ENCODE results near the gene SH3D21.

SH3D21 gene

DNA sequence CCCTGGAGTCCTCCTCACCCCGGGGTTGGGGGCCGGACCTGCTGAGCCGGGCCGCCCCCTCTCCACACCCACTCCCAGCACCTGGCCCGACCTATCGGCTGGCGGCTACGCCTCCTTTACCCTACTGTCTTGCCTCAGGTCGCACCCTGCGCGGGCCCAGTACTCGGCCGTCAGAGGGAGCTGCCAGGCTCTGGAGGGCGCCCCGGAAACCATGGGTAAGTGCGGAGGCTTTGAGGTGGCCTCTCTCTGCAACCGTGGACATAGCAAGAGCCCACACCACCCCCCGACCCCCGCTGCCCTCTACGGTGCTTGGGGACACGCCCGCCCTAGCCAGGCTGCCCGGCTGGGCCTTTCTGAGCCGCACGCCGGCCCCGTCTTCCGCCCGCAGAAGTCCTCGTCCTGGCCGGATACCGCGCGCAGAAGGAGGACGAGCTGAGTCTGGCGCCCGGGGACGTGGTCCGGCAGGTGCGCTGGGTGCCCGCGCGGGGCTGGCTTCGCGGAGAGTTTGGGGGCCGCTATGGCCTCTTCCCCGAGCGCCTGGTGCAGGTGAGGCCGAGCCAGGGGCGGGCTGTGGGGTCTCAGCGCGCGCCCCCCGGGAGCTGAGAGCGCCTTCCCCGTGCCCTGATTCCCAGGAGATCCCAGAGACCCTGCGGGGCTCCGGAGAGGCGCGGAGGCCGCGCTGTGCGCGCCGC lies at the start of gene SH3D21:
SH3D21 (plus strand) TSS at position 159 of the 692 bp plus-strand sequence; CDS start at position 212, 53 bp downstream.
- ATAC-seq, result peak; percentile 63
- H3K27me3 Mint-ChIP-seq, result no peaks in the 10 kb centered on the region
- H3K27ac Mint-ChIP-seq, result peak within 1 kb of the TSS; percentile 66
- peaks cover 42% of the 10 kb centered on the region for H3K36me3 Mint-ChIP-seq
- H3K4me1 Mint-ChIP-seq, result peaks cover 42% of the 10 kb centered on the region
- peak within 1 kb of the TSS; percentile 95 for H3K4me3 Mint-ChIP-seq
- H3K9me3 Mint-ChIP-seq, result no peaks in the 10 kb centered on the region

DNA sequence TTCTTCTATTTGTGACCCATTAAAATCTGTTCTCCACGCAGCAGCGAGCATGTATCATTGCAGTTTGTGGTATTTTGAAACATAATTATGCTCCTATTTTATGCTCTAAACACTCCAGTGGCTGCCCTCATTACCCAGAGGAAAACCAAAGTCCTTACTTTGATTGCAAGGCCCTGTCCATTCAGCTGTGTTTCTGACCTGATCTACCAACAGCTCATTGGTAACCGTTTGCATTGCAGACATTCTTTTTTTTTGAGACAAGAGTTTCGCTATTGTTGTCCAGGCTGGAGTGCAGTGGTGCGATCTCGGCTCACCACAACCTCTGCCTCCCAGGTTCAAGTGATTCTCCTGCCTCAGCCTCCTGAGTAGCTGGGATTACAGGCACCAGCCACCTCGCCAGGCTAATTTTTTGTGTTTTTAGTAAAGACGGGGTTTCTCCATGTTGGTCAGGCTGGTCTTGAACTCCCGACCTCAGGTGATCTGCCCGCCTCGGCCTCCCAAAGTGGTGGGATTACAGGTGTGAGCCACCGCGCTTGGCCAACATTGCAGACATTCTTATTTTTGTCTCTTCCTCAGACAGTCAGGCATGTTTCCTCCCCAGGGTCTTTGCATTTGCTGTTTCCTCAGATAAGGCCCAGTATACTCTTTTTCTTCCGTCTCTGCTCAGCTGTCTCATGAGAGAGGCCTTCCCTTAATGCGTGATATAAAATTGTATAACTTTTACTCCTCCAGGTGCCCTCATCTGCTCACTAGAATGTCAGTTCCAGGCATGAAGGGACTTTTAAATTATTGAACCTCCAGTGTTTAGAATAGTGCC lies 49.4 kb upstream of the SH3D21 start:
- H3K36me3 Mint-ChIP-seq, result peaks cover 25% of the 10 kb centered on the region
- ATAC-seq, result no peak
- H3K27ac Mint-ChIP-seq, result peak overlapping the region; percentile 81
- no peaks in the 10 kb centered on the region for H3K9me3 Mint-ChIP-seq
- H3K4me1 Mint-ChIP-seq, result peaks cover 38% of the 10 kb centered on the region
- peak overlapping the region; percentile 13 for H3K4me3 Mint-ChIP-seq
- no peaks in the 10 kb centered on the region for H3K27me3 Mint-ChIP-seq

DNA sequence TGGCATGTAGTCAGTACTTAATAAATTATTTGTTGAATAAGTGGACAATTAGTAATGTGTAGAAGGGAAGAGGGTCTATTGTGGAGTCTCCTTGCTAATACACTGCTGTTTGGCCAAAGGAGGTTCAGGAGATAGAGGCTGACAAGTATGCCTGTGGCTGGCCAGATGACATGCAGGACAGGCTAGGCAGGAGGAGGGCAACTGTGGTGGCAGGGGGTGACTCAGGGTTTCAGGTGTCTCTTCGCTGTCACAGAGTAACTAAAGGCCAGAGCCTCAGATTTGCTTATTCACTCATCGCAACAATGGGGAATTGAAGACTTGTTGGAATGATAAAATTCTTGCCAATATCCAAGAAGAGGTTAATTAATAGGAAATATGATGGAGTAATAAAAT lies 48.8 kb upstream of the SH3D21 start:
- H3K36me3 Mint-ChIP-seq, result peaks cover 31% of the 10 kb centered on the region
- ATAC-seq, result peak; percentile 81
- peak overlapping the region; percentile 17 for H3K4me3 Mint-ChIP-seq
- H3K27ac Mint-ChIP-seq, result peak overlapping the region; percentile 81
- H3K27me3 Mint-ChIP-seq, result no peaks in the 10 kb centered on the region
- H3K4me1 Mint-ChIP-seq, result peaks cover 38% of the 10 kb centered on the region
- H3K9me3 Mint-ChIP-seq, result no peaks in the 10 kb centered on the region

DNA sequence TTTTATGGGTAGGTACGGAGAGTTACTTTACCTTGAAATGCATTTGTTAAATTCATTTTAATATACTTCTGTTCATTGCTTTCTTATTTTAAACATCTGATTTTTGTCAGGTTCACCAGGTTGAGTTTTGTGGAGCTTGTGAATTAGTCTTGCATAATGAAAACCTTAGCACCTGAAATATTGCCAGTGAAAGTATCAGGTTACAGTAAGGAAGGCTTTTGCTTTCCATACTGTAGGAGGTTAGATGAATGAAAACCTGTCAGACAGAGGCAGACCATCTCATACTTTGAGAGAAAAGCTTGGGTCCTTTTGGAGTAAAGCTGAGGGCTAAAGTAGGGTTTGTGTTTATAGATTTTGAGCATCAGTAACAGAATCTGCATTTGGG lies 47.2 kb upstream of the SH3D21 start:
- Mint-ChIP-seq H3K9me3 (no peaks in the 10 kb centered on the region), H3K4me3 (no peak overlapping the region), H3K36me3 (peaks cover 35% of the 10 kb centered on the region), H3K27me3 (no peaks in the 10 kb centered on the region), H3K27ac (peak overlapping the region; percentile 81), H3K4me1 (peaks cover 42% of the 10 kb centered on the region)
- ATAC-seq, result no peak

DNA sequence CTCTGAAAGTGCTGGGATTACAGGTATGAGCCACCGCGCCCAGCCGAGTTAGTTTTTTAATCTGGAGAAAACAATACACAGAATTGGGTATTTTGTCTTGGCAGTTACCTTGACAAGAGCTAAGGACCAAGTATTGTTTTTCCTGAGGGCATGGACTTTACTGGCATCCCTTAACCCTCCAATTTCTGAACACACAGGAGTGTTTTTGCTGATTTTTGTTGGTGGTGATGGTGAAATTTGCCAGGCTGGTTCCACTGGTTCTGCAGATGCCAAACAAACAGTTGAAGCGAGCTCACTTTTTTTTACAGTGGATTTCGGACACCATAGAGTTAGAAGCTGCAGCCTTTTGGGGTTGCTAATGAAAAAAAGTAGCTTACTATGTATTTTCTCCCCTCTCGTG lies 37.2 kb upstream of the SH3D21 start:
- H3K9me3 Mint-ChIP-seq, result no peaks in the 10 kb centered on the region
- H3K27ac Mint-ChIP-seq, result peak overlapping the region; percentile 19
- no peak for ATAC-seq
- H3K27me3 Mint-ChIP-seq, result no peaks in the 10 kb centered on the region
- H3K4me3 Mint-ChIP-seq, result no peak overlapping the region
- H3K36me3 Mint-ChIP-seq, result peaks cover 22% of the 10 kb centered on the region
- H3K4me1 Mint-ChIP-seq, result peaks cover 11% of the 10 kb centered on the region

- H3K9me3 Mint-ChIP-seq, result no peaks in the 10 kb centered on the region
- H3K4me1 Mint-ChIP-seq, result peaks cover 8% of the 10 kb centered on the region
- H3K36me3 Mint-ChIP-seq, result peaks cover 17% of the 10 kb centered on the region
- H3K27me3 Mint-ChIP-seq, result no peaks in the 10 kb centered on the region
- no peak for ATAC-seq
- H3K4me3 Mint-ChIP-seq, result no peak overlapping the region
- peak overlapping the region; percentile 19 for H3K27ac Mint-ChIP-seq
These were observed 36.7 kb upstream of the SH3D21 start for GRCh38 chr1:36269408-36269838.

- Mint-ChIP-seq H3K4me3 (no peak overlapping the region), H3K9me3 (no peaks in the 10 kb centered on the region), H3K4me1 (peaks cover 8% of the 10 kb centered on the region), H3K27me3 (no peaks in the 10 kb centered on the region), H3K27ac (peak overlapping the region; percentile 20), H3K36me3 (peaks cover 17% of the 10 kb centered on the region)
- ATAC-seq, result no peak
These were observed 33.1 kb upstream of the SH3D21 start for GRCh38 chr1:36273024-36273423.

- Mint-ChIP-seq H3K9me3 (no peaks in the 10 kb centered on the region), H3K27ac (no peak overlapping the region), H3K36me3 (peaks cover 17% of the 10 kb centered on the region), H3K27me3 (no peaks in the 10 kb centered on the region), H3K4me1 (peaks cover 10% of the 10 kb centered on the region), H3K4me3 (no peak overlapping the region)
- ATAC-seq, result no peak
These were observed 32.0 kb upstream of the SH3D21 start for GRCh38 chr1:36274201-36274600.

DNA sequence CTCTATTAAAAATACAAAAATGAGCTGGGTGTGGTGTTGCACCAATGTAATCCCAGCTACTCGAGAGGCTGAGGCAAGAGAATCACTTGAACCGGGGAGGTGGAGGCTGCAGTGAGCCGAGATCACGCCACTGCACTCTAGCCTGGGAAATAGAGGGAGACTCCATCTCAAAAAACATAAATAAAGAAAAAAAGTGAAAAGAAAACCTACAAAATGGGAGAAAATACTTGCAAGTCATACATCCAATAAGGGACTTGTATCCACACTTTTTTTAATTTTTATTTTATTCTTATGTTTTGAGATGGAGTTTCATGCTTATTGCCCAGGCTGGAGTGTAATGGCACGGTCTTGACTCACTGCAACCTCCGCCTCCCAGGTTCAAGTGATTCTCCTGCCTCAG lies 29.5 kb upstream of the SH3D21 start:
- no peak for ATAC-seq
- H3K36me3 Mint-ChIP-seq, result peaks cover 20% of the 10 kb centered on the region
- no peak overlapping the region for H3K27ac Mint-ChIP-seq
- peaks cover 18% of the 10 kb centered on the region for H3K4me1 Mint-ChIP-seq
- no peak overlapping the region for H3K4me3 Mint-ChIP-seq
- H3K9me3 Mint-ChIP-seq, result no peaks in the 10 kb centered on the region
- H3K27me3 Mint-ChIP-seq, result no peaks in the 10 kb centered on the region

DNA sequence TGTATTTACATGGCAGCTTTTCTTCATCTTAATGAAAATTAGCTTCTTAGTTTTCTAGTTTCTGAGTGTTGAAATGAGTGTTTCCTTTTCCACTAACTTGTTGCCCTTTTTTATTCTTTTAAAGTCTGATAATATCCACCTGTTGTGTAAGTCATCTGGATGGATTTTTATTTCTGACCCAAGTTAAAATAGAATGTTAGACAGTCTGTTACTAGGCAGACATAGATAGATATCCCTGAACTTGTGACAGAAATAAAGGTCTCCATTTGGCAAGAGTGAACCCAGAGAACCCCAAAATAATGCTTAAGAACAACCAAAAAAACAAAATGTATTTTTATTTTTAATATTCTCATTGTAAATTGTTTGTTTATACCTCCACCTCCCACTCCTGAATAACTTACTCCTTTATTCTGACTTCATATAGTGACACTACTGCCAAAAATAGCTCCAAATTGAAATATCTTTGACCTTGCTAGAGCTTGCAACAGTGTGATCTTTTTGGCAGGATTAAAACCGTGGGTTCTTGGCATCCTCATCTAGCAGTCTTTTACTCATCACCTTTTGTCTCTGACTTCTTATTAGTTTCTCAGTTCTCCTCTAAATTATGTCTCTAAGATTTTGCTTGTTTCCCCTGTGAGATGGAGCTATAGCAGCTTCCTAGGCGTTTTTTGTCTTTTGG lies 26.9 kb upstream of the SH3D21 start:
- no peak for ATAC-seq
- H3K27ac Mint-ChIP-seq, result peak overlapping the region; percentile 64
- H3K36me3 Mint-ChIP-seq, result peaks cover 9% of the 10 kb centered on the region
- H3K27me3 Mint-ChIP-seq, result no peaks in the 10 kb centered on the region
- no peak overlapping the region for H3K4me3 Mint-ChIP-seq
- no peaks in the 10 kb centered on the region for H3K9me3 Mint-ChIP-seq
- peaks cover 10% of the 10 kb centered on the region for H3K4me1 Mint-ChIP-seq

DNA sequence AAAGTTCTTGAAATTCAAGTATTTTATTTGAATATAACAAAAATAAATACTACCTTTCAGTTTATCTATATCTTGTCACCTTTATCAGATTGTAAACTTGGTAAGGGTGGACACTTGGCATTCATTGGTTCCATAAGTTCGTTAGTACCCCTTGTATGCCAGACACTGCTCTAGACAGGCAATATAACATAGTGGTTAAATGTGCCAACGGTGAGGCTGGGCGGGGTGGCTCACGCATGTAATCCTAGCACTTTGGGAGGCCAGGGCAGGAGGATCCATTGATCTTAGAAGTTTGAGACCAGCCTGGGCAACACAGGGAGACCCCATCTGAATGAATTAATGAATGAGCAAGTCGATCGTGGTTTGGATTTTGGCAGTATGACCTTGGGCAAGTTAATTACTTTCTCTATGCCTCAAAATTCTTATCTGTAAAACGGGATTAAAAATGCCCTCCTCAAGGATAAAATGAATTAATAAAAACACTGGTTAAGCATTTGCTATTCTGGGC lies 26.3 kb upstream of the SH3D21 start:
- Mint-ChIP-seq H3K4me3 (no peak overlapping the region), H3K27ac (peak overlapping the region; percentile 64), H3K9me3 (no peaks in the 10 kb centered on the region), H3K36me3 (peaks cover 9% of the 10 kb centered on the region), H3K27me3 (no peaks in the 10 kb centered on the region), H3K4me1 (peaks cover 10% of the 10 kb centered on the region)
- ATAC-seq, result no peak

DNA sequence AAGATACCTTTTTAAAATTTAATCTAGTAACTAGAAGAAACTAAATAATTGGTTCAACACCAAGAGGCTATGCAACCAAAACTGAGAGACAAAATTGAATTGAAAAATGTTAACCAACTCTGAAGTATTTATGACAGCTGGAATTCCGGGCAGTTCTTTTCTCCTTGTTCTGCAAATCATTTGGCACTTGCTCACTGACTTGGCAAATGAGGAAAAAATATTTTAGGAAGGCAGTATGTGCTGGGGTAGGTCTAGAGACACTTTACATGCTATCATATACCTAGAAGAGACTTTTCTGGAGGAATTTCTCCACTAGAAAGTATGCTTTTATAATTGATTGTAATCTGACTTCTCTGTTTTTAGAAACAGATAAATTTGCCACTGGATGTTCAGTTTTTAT lies 22.1 kb upstream of the SH3D21 start:
- Mint-ChIP-seq H3K4me3 (no peak overlapping the region), H3K27me3 (no peaks in the 10 kb centered on the region), H3K9me3 (no peaks in the 10 kb centered on the region), H3K4me1 (peaks cover 15% of the 10 kb centered on the region), H3K27ac (no peak overlapping the region), H3K36me3 (peaks cover 39% of the 10 kb centered on the region)
- ATAC-seq, result no peak

DNA sequence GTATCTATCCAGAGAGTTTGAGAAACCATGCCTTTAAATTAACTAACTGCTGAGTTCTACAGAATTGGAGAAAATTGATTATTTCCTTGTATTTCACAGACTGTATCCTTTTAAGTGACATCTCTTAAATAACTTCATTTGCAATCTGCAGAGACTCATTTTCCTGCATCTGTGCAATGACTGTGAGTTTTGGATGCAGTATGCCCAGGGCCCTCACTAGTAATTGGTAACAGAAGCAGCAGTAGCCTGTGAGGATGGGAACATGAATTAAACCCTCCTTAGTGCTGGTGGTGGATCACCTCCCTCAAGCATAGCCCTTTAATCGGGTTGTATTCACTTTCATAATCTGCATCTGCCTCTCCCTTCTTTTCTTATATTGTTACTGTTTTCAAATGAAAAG lies 21.7 kb upstream of the SH3D21 start:
- Mint-ChIP-seq H3K27me3 (no peaks in the 10 kb centered on the region), H3K9me3 (no peaks in the 10 kb centered on the region), H3K27ac (no peak overlapping the region), H3K4me1 (peaks cover 15% of the 10 kb centered on the region), H3K4me3 (no peak overlapping the region), H3K36me3 (peaks cover 43% of the 10 kb centered on the region)
- no peak for ATAC-seq

- Mint-ChIP-seq H3K4me3 (no peak overlapping the region), H3K27me3 (no peaks in the 10 kb centered on the region), H3K36me3 (peaks cover 46% of the 10 kb centered on the region), H3K9me3 (no peaks in the 10 kb centered on the region), H3K4me1 (peaks cover 9% of the 10 kb centered on the region), H3K27ac (no peak overlapping the region)
- ATAC-seq, result peak; percentile 73
These were observed 20.6 kb upstream of the SH3D21 start for GRCh38 chr1:36285443-36286101.

DNA sequence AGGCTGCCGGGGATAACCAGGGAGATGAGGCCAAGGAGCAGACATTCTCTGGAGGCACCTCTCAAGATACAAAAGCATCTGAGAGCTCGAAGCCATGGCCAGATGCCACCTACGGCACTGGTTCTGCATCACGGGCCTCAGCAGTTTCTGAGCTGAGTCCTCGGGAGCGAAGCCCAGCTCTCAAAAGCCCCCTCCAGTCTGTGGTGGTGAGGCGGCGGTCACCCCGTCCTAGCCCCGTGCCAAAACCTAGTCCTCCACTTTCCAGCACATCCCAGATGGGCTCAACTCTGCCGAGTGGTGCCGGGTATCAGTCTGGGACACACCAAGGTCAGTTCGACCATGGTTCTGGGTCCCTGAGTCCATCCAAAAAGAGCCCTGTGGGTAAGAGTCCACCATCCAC lies 19.4 kb upstream of the SH3D21 start:
- no peak for ATAC-seq
- H3K27ac Mint-ChIP-seq, result no peak overlapping the region
- H3K27me3 Mint-ChIP-seq, result no peaks in the 10 kb centered on the region
- H3K4me3 Mint-ChIP-seq, result no peak overlapping the region
- H3K4me1 Mint-ChIP-seq, result peaks cover 9% of the 10 kb centered on the region
- no peaks in the 10 kb centered on the region for H3K9me3 Mint-ChIP-seq
- peaks cover 57% of the 10 kb centered on the region for H3K36me3 Mint-ChIP-seq

Measured in stimulated activated memory B cell treated with anti-CD40 and anti-IgM and Interleukin-4, amounts not matched to agents 10 μg/mL and 1 μg/mL and 100 μg/mL, for 72 hours (primary cell).